ENCODE data around the gene GRIK4. TPM values are rescaled to one million over a fixed set of nuclear protein-coding genes. Genes with fewer than 3 reads are reported as not detected.

Gene GRIK4
- total RNA-seq, 2 experiments from 2014 or later, result not detected

GRCh38 chr11:120520091-120520822 is 8.7 kb downstream of the GRIK4 start:
- H3K27me3 Mint-ChIP-seq, result peaks cover 26% of the 10 kb centered on the region
- DNase-seq (no peak), ATAC-seq (no peak)
- intact Hi-C loops (cut with micrococcal nuclease), result no loop called here
- no peak overlapping the region for H3K4me3 Mint-ChIP-seq
- CTCF ChIA-PET, result no interaction called here
- no peaks in the 10 kb centered on the region for H3K36me3 Mint-ChIP-seq (ENCODE audit: low read depth)
- H3K4me1 Mint-ChIP-seq (ENCODE audit: low read depth), result no peaks in the 10 kb centered on the region
- no peak overlapping the region for H3K27ac Mint-ChIP-seq
- no peak for TF ChIP-seq CTCF (IDR thresholded peaks at IDR 0.05)
- no peaks in the 10 kb centered on the region for H3K9me3 Mint-ChIP-seq
- POLR2A ChIA-PET, result no interaction called here

- ChIA-PET CTCF (no interaction called here), POLR2A (no interaction called here)
- Mint-ChIP-seq H3K4me3 (no peak overlapping the region), H3K4me1 (ENCODE audit: low read depth) (no peaks in the 10 kb centered on the region), H3K27me3 (peaks cover 21% of the 10 kb centered on the region), H3K27ac (no peak overlapping the region), H3K9me3 (no peaks in the 10 kb centered on the region), H3K36me3 (ENCODE audit: low read depth) (no peaks in the 10 kb centered on the region)
- ATAC-seq, result no peak
- intact Hi-C loops (cut with micrococcal nuclease), result no loop called here
- DNase-seq, result no peak
- no peak for TF ChIP-seq CTCF (IDR thresholded peaks at IDR 0.05)
These were observed 9.6 kb downstream of the GRIK4 start for GRCh38 chr11:120521176-120521575.

- Mint-ChIP-seq H3K27me3 (peaks cover 15% of the 10 kb centered on the region), H3K4me3 (no peak overlapping the region), H3K27ac (no peak overlapping the region), H3K4me1 (ENCODE audit: low read depth) (no peaks in the 10 kb centered on the region), H3K36me3 (ENCODE audit: low read depth) (no peaks in the 10 kb centered on the region), H3K9me3 (no peaks in the 10 kb centered on the region)
- intact Hi-C loops (cut with micrococcal nuclease), result no loop called here
- TF ChIP-seq CTCF (IDR thresholded peaks at IDR 0.05), result no peak
- no peak for DNase-seq
- POLR2A ChIA-PET, result no interaction called here
- CTCF ChIA-PET, result no interaction called here
- ATAC-seq, result no peak
These were observed 10.5 kb downstream of the GRIK4 start for GRCh38 chr11:120522021-120522420.

GRCh38 chr11:120522736-120523135 is 11.2 kb downstream of the GRIK4 start:
- no peak overlapping the region for H3K27ac Mint-ChIP-seq
- no peaks in the 10 kb centered on the region for H3K9me3 Mint-ChIP-seq
- no peaks in the 10 kb centered on the region for H3K36me3 Mint-ChIP-seq (ENCODE audit: low read depth)
- POLR2A ChIA-PET, result no interaction called here
- no peak for TF ChIP-seq CTCF (IDR thresholded peaks at IDR 0.05)
- no peak for ATAC-seq
- DNase-seq, result no peak
- intact Hi-C loops (cut with micrococcal nuclease), result no loop called here
- CTCF ChIA-PET, result no interaction called here
- H3K4me1 Mint-ChIP-seq (ENCODE audit: low read depth), result no peaks in the 10 kb centered on the region
- no peak overlapping the region for H3K4me3 Mint-ChIP-seq
- peaks cover 13% of the 10 kb centered on the region for H3K27me3 Mint-ChIP-seq

- POLR2A ChIA-PET, result no interaction called here
- H3K9me3 Mint-ChIP-seq, result no peaks in the 10 kb centered on the region
- CTCF ChIA-PET, result no interaction called here
- no peak overlapping the region for H3K27ac Mint-ChIP-seq
- no peaks in the 10 kb centered on the region for H3K36me3 Mint-ChIP-seq (ENCODE audit: low read depth)
- DNase-seq, result no peak
- H3K4me3 Mint-ChIP-seq, result no peak overlapping the region
- no peaks in the 10 kb centered on the region for H3K4me1 Mint-ChIP-seq (ENCODE audit: low read depth)
- H3K27me3 Mint-ChIP-seq, result peaks cover 13% of the 10 kb centered on the region
- intact Hi-C loops (cut with micrococcal nuclease), result no loop called here
- TF ChIP-seq CTCF (IDR thresholded peaks at IDR 0.05), result no peak
- no peak for ATAC-seq
These were observed 11.6 kb downstream of the GRIK4 start for GRCh38 chr11:120523196-120523595.
